Mucosa of descending colon (tissue), 3 donors: Measurements from ENCODE around the gene ELMO1. TPM values are rescaled to one million over a fixed set of nuclear protein-coding genes. Genes with fewer than 3 reads are reported as not detected.

Source experiments
- ATAC-seq: fragments of 200-7000 bp; cut with Tn5 transposase; one replicate; pipeline ENCODE4 v1.9.1; 2020; ENCODE audit warnings: mild to moderate bottlenecking, moderate library complexity
- DNase-seq, 3 donors: peaks; one replicate each; pipeline ENCODE4 v3.0.0-alpha.2; 2020
- H3K36me3 ChIP-seq: fragments of 200-600 bp; one replicate; pipeline ENCODE4 v1.8.0; 2021; ENCODE audit warnings: low read depth, mild to moderate bottlenecking
- H3K4me1 ChIP-seq: fragments of 200-600 bp; one replicate; pipeline ENCODE4 v1.8.0; 2021; ENCODE audit warnings: low read depth, mild to moderate bottlenecking
- H3K4me3 ChIP-seq: fragments of 200-600 bp; one replicate; pipeline ENCODE4 v1.8.0; 2021; ENCODE audit warnings: mild to moderate bottlenecking
- H3K9me3 ChIP-seq: fragments of 200-600 bp; one replicate; pipeline ENCODE4 v1.8.0; 2021; ENCODE audit warnings: mild to moderate bottlenecking
- intact Hi-C, 2 donors: fragments of 100-400 bp; cut with DNase I in 1 of 2; cut with micrococcal nuclease in 1 of 2; formaldehyde crosslinking; loops; one replicate each; pipeline versions ENCODE4 v1.11.0 to v1.11.1; 2022; cut with DNase I, micrococcal nuclease
- microRNA-seq: library from miRNA; unstranded; fragments of <30 nt; microRNA quantifications from one replicate; pipeline ENCODE4, GENCODE V29; 2019
- total RNA-seq, 3 donors: library from RNA; stranded (reverse); fragmentation: NEBNext Ultra II Directional in 2 of 3; extraction: Animal tissue kit (Norgen Biotek cat#: 25700) in 2 of 3; gene quantifications; one replicate each; pipeline versions ENCODE4 v1.2.1 to v1.2.4, GENCODE V29; 2021 to 2023
- TF ChIP-seq, protein P1 (sequence below): fragments of 200-600 bp; IDR thresholded peaks from one replicate; pipeline ENCODE4 v1.8.0; 2022; ENCODE audit warnings: antibody characterized with exemption, mild to moderate bottlenecking
- donor health status: DM: no; HTN: no; CAD: no; lungs with moderate emphysema.
- donor health status: DM: no; HTN: no; CAD: no.
- donor health status: DM: no; HTN: yes; CAD: no.

The ELMO1 gene
- total RNA-seq, 3 donors from 2014 or later = 9.7 to 27.2 (median 18.2) TPM

DNA sequence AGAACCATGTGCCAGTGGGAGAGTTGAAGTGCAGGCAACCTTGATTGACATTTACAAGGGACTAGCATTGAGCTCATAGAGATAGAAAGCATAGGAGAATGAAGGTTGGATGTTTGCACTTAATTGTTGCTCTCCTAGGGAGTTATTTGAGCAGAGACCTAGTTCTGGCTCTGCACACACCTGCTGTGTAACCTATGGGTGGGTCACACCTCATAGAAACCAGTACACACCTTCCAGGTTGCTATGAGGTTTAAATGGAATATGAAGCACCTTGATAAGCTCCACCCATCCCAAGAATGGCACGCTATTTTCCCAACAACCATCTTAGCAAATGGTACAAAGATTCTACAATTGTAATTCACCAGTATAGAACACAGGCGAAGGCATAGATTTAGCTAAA is 638.2 kb downstream of the ELMO1 start:
- intact Hi-C loops = no loop called here
- DNase-seq (no peak), ATAC-seq (peak; percentile 87)
- no peak overlapping the region for H3K4me3 ChIP-seq
- TF ChIP-seq, protein P1, sequence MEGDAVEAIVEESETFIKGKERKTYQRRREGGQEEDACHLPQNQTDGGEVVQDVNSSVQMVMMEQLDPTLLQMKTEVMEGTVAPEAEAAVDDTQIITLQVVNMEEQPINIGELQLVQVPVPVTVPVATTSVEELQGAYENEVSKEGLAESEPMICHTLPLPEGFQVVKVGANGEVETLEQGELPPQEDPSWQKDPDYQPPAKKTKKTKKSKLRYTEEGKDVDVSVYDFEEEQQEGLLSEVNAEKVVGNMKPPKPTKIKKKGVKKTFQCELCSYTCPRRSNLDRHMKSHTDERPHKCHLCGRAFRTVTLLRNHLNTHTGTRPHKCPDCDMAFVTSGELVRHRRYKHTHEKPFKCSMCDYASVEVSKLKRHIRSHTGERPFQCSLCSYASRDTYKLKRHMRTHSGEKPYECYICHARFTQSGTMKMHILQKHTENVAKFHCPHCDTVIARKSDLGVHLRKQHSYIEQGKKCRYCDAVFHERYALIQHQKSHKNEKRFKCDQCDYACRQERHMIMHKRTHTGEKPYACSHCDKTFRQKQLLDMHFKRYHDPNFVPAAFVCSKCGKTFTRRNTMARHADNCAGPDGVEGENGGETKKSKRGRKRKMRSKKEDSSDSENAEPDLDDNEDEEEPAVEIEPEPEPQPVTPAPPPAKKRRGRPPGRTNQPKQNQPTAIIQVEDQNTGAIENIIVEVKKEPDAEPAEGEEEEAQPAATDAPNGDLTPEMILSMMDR = no peak
- no peaks in the 10 kb centered on the region for H3K36me3 ChIP-seq
- H3K4me1 ChIP-seq = no peaks in the 10 kb centered on the region
- no peaks in the 10 kb centered on the region for H3K9me3 ChIP-seq

DNA sequence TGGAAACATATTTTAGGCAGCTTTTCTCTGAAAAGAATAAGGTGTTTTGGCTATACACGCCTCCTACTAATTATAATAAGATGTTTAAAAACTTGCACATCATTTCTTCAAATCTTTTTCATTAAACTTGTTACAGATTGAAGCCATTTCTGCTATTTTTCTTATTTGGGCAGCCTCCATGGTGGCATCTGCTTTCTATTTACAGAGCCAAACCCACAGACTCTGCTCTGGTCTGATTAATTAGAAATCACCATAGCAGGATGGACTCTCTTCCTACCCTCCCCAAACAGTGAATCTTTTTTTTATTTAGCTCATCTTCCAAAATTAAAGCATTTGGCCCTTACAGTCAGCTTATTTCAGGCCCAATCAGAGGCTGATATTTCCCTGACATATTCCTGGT is 638.6 kb downstream of the ELMO1 start:
- no peaks in the 10 kb centered on the region for H3K9me3 ChIP-seq

DNA sequence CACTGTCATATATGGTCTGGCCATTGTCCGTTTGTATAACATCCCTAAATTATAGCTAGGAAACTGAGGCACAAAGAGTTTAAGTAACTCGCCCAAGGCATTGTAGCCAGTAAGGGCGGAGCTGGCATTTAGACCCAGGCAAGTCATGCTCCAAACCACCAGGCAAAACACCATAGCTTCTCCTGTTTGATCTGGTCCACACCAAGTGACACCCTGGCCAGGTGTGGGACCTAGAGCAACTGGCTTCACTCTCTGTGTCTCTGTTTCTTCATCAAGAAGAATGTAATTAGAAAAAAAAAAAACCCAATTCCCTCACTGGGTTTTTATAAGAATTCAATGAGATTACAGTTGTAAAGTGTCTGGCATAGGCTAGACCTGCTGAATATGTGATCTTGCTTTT is 639.2 kb downstream of the ELMO1 start:
- ATAC-seq (no peak), DNase-seq (no peak)
- Histone ChIP-seq H3K4me3 (no peak overlapping the region), H3K9me3 (no peaks in the 10 kb centered on the region), H3K4me1 (no peaks in the 10 kb centered on the region), H3K36me3 (no peaks in the 10 kb centered on the region)
- intact Hi-C loops = no loop called here
- TF ChIP-seq, protein P1 = no peak

More for the DNA sequence above, 638.6 kb downstream of the ELMO1 start:
- DNase-seq = no peak
- no peak for ATAC-seq
- no peaks in the 10 kb centered on the region for H3K4me1 ChIP-seq
- no peaks in the 10 kb centered on the region for H3K36me3 ChIP-seq
- intact Hi-C loops = no loop called here
- TF ChIP-seq, protein P1 = no peak
- H3K4me3 ChIP-seq = no peak overlapping the region

DNA sequence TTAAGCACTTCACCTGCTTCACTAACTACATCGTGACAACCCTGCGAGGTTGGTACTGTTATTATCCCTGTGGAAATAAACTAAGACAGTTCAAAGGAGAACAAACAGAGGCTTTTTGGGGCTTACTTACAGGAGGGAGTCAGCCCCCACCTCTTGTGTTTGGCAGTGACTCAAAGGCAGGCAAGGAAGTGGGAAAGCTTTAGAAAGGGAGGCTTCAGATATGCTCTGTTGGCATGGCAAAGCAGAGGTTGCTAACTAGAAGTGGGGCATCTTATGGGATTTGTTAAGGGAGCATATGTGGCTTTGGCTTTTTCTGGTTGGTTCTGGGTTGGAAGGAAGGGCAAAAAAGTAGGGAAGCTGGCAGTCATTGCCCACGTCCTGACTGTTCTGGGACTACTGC is 639.6 kb downstream of the ELMO1 start:
- Histone ChIP-seq H3K9me3 (no peaks in the 10 kb centered on the region), H3K4me1 (no peaks in the 10 kb centered on the region), H3K4me3 (no peak overlapping the region), H3K36me3 (no peaks in the 10 kb centered on the region)
- TF ChIP-seq, protein P1 = no peak
- intact Hi-C loops = no loop called here
- ATAC-seq (no peak), DNase-seq (no peak)

DNA sequence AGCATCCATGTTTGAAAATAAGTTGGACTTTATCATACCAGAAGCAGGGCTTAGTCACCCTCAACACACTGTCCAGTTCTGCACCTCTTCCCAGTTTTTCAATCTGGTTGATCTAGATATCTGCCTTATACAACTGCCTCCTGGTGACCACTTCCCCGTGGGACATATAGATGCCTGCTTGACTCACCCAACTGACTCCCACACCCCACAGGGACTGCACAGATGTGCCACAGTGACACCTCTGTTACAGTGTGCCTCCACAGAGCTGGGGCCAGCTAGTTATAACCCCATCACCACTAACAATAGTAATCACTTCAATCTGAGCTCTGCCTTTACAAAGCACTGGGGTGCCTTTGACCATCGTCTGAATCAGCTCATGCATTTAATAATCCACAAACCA is 641.8 kb downstream of the ELMO1 start:
- H3K9me3 ChIP-seq = no peaks in the 10 kb centered on the region
- ATAC-seq (no peak), DNase-seq (no peak)
- no peak overlapping the region for H3K4me3 ChIP-seq
- TF ChIP-seq, protein P1 = no peak
- intact Hi-C loops = no loop called here
- H3K4me1 ChIP-seq = no peaks in the 10 kb centered on the region
- no peaks in the 10 kb centered on the region for H3K36me3 ChIP-seq

Small RNA genes lying within 50 kb of the gene (microRNA-seq; reads per million reads assigned to microRNA genes)
- gene MIR1200 = not detected

Other genes starting within 250 kb of the ELMO1 start
- 1 to 10 TPM in 1 of 3 donors, under 1 TPM in 1, not detected in 1; 0.94 to 1.0 TPM for gene GPR141, start 234.9 kb upstream of the ELMO1 start, total RNA-seq